SK-MEL-5 (cell line): ENCODE results near the gene LRRN4. TPM values are rescaled to one million over a fixed set of nuclear protein-coding genes. Genes with fewer than 3 reads are reported as not detected.

Source experiments
- DNase-seq: peaks from one replicate; pipeline ENCODE4 v3.0.0-alpha.2; 2016; ENCODE audit warnings: low read depth, low spot score
- in situ Hi-C: cut with HindIII; loops from 2 replicates; pipeline ENCODE4 v1.10.0; 2016; ENCODE audit warnings: low sequenced_read_pairs, high pct_unique_total_duplicates, low pct_unique_long_range_greater_than_20kb
- polyA plus RNA-seq, 2 experiments: library from polyadenylated mRNA; depleted of rRNA; stranded (reverse); fragments of >200 nt; gene quantifications; 2 replicates each; pipeline ENCODE4 v1.2.3, GENCODE V29; 2015
- total RNA-seq: library from RNA; depleted of rRNA; stranded (reverse); fragments of >200 nt; shearing (Covaris generic); gene quantifications from 2 replicates; pipeline ENCODE4 v1.2.3, GENCODE V29; 2014; rRNA removed

Gene LRRN4
- not detected in 2 replicates for total RNA-seq
- 0.06 TPM in 1 of 2 replicates, not detected in the other for polyA plus RNA-seq (2015; cell fraction: cytosol; rRNA removed)
- polyA plus RNA-seq (2015; cell fraction: nucleus; rRNA removed), result not detected in 2 replicates

GRCh38 chr20:6053776-6054688, at the start of gene LRRN4:
TSS of gene LRRN4 (minus strand) at chr20:6054060. CDS start at chr20:6052799, 1,261 bp downstream.
- in situ Hi-C loops, result no loop called here
- DNase-seq, result no peak

- in situ Hi-C loops, result no loop called here
- no peak for DNase-seq
Observed at GRCh38 chr20:6103301-6103700, 49.4 kb upstream of the LRRN4 start.

GRCh38 chr20:6101346-6101745, 47.5 kb upstream of the LRRN4 start:
- no peak for DNase-seq
- in situ Hi-C loops, result no loop called here

- no peak for DNase-seq
- in situ Hi-C loops, result no loop called here
Observed at GRCh38 chr20:6100246-6100645, 46.4 kb upstream of the LRRN4 start.

GRCh38 chr20:6099819-6100218, 46.0 kb upstream of the LRRN4 start:
- in situ Hi-C loops, result no loop called here
- no peak for DNase-seq

- in situ Hi-C loops, result no loop called here
- DNase-seq, result no peak
Observed at GRCh38 chr20:6095409-6095808, 41.5 kb upstream of the LRRN4 start.

- in situ Hi-C loops, result no loop called here
- no peak for DNase-seq
Observed at GRCh38 chr20:6094565-6094964, 40.7 kb upstream of the LRRN4 start.

GRCh38 chr20:6094063-6094462, 40.2 kb upstream of the LRRN4 start:
- no peak for DNase-seq
- in situ Hi-C loops, result no loop called here

GRCh38 chr20:6091661-6092060, 37.8 kb upstream of the LRRN4 start:
- no peak for DNase-seq
- in situ Hi-C loops, result no loop called here

GRCh38 chr20:6086868-6087267, 33.0 kb upstream of the LRRN4 start:
- in situ Hi-C loops, result no loop called here
- no peak for DNase-seq

GRCh38 chr20:6083926-6084325, 30.1 kb upstream of the LRRN4 start:
- no peak for DNase-seq
- in situ Hi-C loops, result no loop called here

- in situ Hi-C loops, result no loop called here
- DNase-seq, result no peak
Observed at GRCh38 chr20:6081236-6081635, 27.4 kb upstream of the LRRN4 start.

GRCh38 chr20:6079016-6079415, 25.2 kb upstream of the LRRN4 start:
- in situ Hi-C loops, result no loop called here

GRCh38 chr20:6075428-6076219, 21.8 kb upstream of the LRRN4 start:
- no peak for DNase-seq
- in situ Hi-C loops, result no loop called here

More at GRCh38 chr20:6079016-6079415, 25.2 kb upstream of the LRRN4 start:
- no peak for DNase-seq

GRCh38 chr20:6074784-6075183, 20.9 kb upstream of the LRRN4 start:
- in situ Hi-C loops, result no loop called here
- no peak for DNase-seq

- in situ Hi-C loops, result no loop called here
- peak; percentile 78 for DNase-seq
Observed at GRCh38 chr20:6074145-6074561, 20.3 kb upstream of the LRRN4 start.

GRCh38 chr20:6070829-6071695, 17.2 kb upstream of the LRRN4 start:
- in situ Hi-C loops, result no loop called here

More at GRCh38 chr20:6070829-6071695, 17.2 kb upstream of the LRRN4 start:
- no peak for DNase-seq
